KOPT-K1 (cell line): ENCODE results near the gene NCKAP1.
"Not testable (repeated sequence)": the region's sequence is repeated elsewhere in the genome, so short reads cannot be mapped to it uniquely, and the experiment has no call there.

Source experiments
- H3K27ac ChIP-seq: fragments of 200-600 bp; sonication (generic); 2 replicates; pipeline ENCODE4 v1.5.1; 2016; ENCODE audit warnings: antibody characterized with exemption, mild to moderate bottlenecking, low read depth, low read length; ENCODE audit not compliant: poor library complexity, severe bottlenecking
- H3K36me3 ChIP-seq: fragments of 200-600 bp; sonication (generic); 2 replicates; pipeline ENCODE4 v1.5.1; 2017; ENCODE audit warnings: antibody characterized with exemption, mild to moderate bottlenecking, low read length, moderate library complexity; ENCODE audit not compliant: insufficient read depth
- H3K9me3 ChIP-seq: fragments of 200-600 bp; sonication (generic); 2 replicates; pipeline ENCODE4 v1.5.1; 2017; ENCODE audit warnings: antibody characterized with exemption, low read length, mild to moderate bottlenecking; ENCODE audit not compliant: insufficient read depth, poor library complexity, severe bottlenecking

NCKAP1 gene

DNA sequence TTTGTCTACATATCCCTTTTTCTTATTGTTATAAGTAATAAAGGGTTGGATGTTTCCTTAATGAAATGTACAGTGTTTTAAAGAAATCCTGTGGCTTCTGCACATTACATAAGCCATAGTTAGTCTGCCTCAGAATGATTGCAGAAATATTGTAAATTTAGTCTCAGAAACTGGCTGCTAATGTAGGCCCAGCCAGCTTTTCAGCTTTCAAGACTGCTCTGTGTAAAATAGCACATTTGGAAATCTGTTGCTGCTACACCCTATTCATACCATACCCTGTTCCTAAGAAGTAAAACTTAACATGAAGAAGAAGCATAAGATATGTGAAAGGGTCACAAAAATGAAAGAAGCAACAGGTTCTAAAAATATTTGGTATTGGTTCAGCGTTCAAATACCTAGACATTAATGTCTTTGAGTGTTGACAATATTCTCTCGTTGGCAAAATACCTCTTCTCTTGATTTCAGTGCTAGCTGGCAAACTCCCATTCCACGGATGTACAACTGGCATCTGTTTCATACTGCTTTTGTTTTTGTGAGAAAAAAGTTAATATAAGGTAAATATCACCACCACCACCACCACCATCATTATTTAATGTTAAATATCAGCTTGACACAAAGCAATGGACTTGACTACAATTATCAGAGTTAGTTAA lies 19.2 kb upstream of the NCKAP1 start:
- Histone ChIP-seq H3K27ac (no peak overlapping the region), H3K36me3 (no peaks in the 10 kb centered on the region), H3K9me3 (no peaks in the 10 kb centered on the region)

DNA sequence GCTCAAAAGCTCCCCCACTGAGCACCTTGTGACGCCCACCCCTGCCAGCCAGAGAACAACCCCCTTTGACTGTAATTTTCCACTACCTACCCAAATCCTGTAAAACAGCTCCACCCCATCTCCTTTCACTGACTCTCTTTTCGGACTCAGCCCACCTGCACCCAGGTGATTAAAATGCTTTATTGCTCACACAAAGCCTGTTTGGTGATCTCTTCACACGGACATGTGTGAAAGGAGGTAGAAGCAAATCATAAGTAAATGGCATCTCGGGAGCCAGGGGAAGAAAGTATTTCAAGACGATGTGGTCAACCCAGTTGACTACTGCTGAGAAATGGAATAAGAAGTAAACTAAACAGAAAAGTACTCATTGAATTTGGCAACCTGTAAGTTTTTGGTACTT lies 11.2 kb upstream of the NCKAP1 start:
- H3K9me3 ChIP-seq: no peaks in the 10 kb centered on the region
- no peaks in the 10 kb centered on the region for H3K36me3 ChIP-seq
- H3K27ac ChIP-seq: no peak overlapping the region

DNA sequence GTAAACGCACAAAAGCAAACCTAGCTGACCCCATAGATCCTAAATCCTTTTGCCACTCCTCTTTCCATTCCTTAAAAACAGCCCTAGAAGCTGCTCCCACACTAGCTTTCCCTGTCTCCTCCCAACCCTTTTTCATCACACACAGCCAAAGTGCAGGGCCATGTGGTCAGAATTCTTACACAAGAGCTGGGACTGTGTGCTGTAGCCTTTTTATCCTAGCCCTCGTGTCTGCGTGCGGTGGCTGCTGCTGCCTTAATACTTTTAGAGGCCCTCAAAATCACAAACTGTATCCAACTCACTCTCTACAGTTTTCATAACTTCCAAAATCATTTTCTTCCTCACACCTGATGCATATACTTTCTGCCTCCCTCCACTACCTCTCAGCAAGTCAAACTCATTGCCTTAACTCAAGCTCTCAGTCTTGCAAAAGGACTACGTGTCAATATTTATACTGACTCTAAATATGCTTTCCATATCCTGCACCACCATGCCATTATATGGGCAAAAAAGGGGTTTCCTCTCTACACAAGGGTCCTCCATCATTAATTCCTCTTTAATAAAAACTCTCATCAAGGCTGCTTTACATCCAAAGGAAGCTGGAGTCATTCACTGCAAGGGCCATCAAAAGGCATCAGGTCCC lies 9.3 kb upstream of the NCKAP1 start:
- not testable (repeated sequence) for H3K36me3 ChIP-seq, H3K9me3 ChIP-seq, H3K27ac ChIP-seq

DNA sequence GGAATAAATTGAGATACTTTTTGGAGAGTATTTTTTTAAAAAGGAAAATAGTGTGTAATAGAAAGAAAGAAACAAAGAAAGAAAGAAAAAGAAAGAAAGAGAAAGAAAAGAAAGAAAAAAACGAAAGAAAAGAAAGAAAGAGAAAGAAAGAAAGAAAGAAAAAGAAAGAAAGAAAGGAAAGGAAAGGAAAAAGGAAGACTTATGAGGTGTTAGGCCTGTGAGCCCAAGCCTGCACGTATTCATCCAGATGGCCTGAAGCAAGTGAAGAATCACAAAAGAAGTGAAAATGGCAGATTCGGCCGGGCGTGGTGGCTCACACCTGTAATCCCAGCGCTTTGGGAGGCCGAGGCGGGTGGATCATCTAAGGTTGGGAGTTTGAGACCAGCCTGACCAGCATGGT lies 5.3 kb upstream of the NCKAP1 start:
- H3K27ac ChIP-seq, H3K9me3 ChIP-seq, H3K36me3 ChIP-seq: not testable (repeated sequence)

DNA sequence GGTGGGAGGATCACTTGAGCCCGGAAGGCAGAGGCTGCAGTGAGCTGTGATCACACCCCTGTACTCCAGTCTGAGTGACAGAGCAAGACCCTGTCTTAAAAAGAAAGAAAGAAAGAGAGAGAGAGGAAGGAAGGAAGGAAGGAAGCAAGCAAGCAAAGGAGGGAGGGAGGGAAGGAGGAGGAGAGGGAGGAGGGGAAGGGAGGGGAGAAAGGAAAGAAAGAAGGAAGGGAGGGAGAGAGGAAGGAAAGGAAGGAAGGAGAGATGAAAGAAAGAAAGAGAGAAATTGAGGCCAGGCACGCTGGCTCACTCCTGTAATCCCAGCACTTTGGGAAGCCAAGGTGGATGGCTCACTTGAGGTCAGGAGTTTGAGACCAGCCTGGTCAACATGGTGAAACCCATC lies 2.3 kb upstream of the NCKAP1 start:
- no peak overlapping the region for H3K27ac ChIP-seq
- H3K9me3 ChIP-seq: no peaks in the 10 kb centered on the region
- no peaks in the 10 kb centered on the region for H3K36me3 ChIP-seq

DNA sequence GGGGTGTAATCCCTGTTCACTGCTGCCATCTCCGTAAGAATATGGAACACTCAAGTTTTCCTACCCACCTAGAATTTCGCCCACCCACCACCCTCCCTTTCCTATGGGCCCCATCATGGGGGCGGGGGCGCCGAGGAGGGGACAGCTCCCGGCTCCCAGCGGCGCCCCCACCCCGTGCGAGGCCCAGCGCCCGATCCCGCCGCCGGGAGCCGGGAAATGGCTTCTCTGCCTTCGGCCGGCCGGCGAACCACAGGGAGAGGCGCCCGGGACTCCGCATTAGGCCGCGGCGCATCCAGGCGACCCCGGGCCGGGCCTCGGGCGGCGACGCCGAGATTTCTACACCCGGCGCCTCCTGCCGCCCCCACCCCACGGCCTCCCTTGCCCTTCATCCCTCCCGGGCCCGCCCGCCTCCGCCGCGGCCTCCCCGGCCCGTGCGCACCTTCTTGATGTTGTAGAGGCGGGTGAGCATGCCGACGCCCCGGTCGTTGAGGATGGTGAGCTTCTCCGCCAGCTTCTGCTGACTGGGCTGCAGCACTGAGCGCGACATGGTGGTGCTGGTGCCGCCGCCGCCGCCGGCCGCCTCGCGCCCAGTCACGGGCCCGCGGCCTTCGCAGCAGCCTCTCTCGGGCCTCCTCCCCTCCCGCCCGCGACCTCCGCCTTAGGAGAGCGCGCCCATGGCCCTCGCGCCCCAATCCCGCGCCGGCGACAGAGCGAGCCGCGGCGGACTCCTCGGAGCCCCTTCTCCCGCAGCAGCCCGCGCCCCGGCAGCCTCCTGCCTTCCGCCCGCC lies 510 bp downstream of the NCKAP1 start:
- no peak overlapping the region for H3K27ac ChIP-seq

DNA sequence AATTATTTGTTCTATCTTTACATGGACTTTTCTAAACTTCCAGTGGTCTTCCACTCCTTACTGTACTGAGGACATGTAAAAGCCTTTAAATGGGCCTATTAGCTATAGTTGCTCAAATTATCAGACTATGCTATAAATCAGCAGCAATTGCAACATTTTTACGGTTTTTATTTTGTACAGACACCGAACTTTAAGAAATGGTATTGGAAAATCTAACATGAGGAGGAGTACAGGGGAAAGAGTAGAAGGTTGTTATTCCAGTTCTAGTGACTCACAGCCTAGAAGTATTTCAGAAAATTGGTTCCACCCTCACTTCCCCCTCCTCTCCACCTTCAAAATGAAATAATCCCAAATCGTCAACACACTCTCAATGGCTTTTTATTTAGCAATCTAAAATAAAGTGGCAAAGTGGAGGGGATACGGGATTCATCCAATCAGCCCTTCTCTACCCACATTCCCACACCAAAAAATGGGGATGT lies 1.1 kb downstream of the NCKAP1 start:
- Histone ChIP-seq H3K36me3 (no peaks in the 10 kb centered on the region), H3K9me3 (no peaks in the 10 kb centered on the region), H3K27ac (no peak overlapping the region)

More for the DNA sequence above, 510 bp downstream of the NCKAP1 start:
- Histone ChIP-seq H3K36me3 (no peaks in the 10 kb centered on the region), H3K9me3 (no peaks in the 10 kb centered on the region)

DNA sequence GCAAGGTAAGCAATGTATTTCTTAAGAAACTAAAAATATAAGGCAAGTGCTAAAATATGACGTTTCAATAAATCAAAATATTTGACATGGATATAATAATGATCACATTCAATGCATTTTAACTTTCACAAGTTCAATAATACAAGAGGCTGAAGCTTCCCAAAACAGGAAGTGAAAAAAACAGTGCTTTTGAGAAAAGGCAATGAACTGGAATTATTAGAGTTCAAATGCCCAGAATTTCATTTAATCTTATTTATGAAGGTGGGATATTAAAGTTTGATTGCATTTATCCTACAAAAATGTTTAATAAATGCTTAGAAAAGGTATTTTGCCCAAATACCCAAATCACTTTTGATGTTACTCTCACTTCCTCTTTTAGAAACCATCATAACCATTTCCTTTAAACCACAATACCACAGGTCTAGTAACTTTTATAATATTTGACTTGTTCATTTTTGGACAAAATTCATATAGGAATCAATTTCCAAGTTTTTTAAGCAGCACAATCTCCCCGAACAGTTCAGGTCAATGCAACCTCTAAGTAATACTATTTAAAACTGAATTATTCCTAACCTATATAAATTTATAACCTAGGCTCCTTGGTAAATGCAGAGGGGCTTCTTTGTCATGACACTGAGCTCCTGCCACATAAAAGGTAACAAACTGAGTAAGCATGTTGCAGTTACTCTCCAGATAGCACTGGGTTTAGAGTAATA lies 2.1 kb downstream of the NCKAP1 start:
- no peaks in the 10 kb centered on the region for H3K36me3 ChIP-seq
- H3K27ac ChIP-seq: no peak overlapping the region
- no peaks in the 10 kb centered on the region for H3K9me3 ChIP-seq

DNA sequence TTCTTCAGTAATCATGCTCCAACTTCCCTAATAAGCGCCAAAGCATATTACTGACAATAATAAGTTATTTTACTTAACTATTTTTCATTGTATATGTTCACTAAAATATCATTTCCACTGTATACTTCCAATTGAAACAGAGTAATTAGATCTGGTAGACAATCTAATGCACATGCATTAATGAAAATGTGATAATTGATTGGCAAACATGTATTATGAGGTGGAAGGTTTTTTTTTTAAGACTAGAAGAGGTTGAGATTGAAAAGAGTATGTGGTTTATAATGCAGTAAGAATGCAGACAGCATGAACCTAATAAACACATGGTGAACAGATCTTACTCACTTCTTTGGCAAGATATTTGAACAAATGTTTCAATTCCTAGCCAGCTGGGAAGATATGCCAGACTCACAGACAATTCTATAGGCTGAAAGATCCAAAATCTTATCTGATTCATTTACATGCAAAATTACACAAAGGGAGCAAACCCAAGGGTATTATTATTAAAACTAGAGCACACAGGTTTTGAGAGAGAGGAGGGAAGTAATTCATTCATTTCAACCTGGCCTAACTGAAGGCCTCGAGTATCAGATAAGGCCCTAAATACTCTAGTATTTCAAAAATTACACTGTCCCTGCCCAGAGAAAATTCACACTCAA lies 2.8 kb downstream of the NCKAP1 start:
- H3K9me3 ChIP-seq: no peaks in the 10 kb centered on the region
- H3K27ac ChIP-seq: no peak overlapping the region
- H3K36me3 ChIP-seq: no peaks in the 10 kb centered on the region

DNA sequence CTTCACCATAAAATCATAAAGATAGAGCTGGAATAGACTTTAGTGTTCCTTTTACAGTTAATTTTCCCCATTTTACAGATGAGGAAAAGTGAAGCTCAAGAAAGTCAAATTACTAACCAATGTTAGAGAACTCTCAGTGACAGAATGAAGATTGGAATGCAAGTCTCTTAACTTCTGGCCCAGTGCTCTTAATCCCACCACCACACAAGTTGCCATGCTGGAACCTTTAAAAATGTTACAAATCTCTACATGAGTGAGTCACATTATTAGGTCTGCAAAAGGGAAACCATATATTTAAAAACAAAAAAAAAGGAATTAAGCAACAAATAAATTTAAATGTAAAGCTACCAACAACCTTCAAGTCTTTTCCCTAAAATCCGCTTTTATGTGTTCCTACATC lies 3.5 kb downstream of the NCKAP1 start:
- Histone ChIP-seq H3K36me3 (no peaks in the 10 kb centered on the region), H3K27ac (no peak overlapping the region), H3K9me3 (no peaks in the 10 kb centered on the region)

DNA sequence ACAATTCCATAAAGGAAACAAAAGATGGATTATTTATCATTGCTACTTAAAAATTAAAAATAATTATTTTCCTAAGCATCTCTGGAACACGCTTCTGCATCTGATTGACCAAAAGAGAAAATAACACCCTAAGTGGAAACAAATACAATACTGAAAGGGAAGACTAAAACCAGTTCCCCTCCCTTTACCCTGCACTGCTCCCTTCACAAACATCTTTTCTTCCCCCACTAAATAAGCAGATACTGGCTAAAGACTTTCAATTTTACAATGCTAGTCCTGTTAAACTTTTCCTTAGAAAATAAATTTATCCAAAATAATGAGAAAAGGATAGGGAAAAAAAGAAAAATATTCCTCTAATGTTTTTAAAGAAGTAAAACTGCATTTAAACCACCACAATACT lies 4.3 kb downstream of the NCKAP1 start:
- Histone ChIP-seq H3K36me3 (no peaks in the 10 kb centered on the region), H3K9me3 (no peaks in the 10 kb centered on the region), H3K27ac (no peak overlapping the region)

DNA sequence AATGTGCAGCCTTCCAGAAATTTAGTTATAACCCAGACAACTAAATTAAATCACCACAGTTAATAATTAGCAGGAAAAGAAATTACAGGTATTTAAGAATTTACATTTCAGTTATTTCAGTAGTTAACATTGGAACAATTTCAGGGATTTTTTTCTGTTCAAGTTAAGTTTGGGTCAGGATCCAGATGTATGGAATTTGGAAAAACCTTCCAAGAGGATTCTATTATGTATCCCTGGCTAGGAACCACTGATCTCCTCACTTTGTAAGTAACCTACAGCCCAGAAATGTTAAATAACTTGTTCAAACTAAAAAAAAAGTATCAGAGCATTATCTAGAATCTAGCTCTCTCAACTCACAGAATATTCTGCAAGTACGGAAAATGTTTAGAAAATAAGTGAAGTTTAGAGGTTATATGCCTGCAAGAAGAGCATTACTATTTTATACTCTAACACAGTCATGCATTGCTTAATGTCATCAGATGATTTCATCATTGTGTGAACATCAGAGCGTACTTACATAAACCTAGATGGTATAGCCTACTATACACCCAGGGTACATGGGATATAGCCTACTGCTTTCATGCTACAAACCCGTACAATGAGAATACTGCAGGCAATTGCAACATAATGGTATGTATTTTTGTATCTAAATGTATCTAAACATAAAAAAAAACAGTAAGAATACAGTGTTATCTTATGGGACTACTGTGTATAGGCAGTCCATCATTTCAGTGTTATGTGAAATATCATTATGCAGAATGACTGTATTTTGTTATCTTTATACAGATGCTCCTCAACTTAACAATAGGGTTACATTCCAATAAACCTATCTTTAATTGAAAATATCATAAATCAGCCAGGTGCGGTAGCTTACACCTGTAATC lies 6.1 kb downstream of the NCKAP1 start:
- Histone ChIP-seq H3K9me3 (no peaks in the 10 kb centered on the region), H3K36me3 (no peaks in the 10 kb centered on the region), H3K27ac (no peak overlapping the region)

DNA sequence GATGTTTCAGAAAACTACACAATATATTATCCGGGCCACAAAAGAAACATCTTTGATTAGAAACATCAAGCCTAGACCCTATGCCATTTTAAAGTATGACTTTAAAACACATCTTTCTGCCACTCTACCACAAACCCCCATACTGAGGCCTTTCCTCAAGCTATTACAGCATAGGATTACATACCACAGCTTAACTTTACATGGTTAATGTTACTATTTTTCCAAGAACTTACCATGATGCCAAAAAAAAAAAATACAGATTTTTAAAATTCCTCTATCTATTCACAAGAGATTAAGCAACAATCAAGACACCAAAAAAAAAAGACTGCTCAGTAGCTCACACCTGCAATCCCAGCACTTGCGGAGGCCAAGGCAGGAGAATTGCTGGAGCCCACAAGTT lies 9.0 kb downstream of the NCKAP1 start:
- Histone ChIP-seq H3K36me3 (no peaks in the 10 kb centered on the region), H3K9me3 (no peaks in the 10 kb centered on the region), H3K27ac (no peak overlapping the region)

DNA sequence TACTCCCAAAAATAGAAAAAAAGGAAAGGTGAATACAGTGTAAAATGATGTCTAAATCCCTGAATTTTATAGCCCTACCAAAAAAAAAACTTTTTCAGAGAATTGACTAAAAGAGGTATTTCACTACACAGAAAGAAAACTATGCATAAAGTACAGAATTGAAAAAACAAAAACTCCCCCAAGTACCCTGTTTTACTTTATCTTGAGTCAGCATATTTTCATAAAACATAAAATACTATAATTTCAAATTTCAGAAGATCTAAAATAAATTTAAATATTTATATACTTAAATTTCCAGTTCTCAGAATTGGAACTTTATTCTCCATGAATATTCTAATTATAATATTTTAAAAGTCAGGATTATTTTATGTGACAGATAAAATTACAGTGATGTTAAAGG lies 10.1 kb downstream of the NCKAP1 start:
- Histone ChIP-seq H3K9me3 (no peaks in the 10 kb centered on the region), H3K36me3 (no peaks in the 10 kb centered on the region), H3K27ac (no peak overlapping the region)
